Measurements from ENCODE around the gene FAM110D.

DNA sequence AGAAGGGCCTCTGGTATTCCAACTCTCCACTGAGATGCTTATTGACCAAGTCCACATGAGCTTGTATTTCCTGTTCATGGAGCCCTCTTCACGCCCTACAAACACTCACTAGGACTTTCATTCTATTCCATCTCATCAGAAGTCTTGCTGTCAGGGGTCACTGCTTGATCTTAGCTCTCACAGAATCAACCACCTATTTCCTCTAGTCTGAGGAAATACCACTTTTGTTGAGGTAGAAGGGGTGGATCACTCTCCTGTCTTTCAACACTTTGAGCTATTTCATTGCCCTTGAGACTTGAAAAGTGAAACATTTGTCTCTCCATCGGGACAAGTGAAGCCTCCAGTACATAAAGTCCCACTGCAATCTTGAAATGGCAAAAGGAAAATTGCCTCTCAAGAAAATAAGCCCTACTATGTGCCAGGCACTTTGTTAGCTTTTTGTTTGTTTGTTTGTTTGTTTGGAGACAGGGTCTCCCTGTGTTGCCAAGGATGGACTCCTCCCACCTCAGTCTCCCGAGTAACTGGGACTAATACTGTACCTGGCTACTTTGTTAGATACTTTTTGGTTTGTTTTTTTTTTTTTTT is 19.8 kb upstream of the FAM110D start:
- TF ChIP-seq, protein P1, sequence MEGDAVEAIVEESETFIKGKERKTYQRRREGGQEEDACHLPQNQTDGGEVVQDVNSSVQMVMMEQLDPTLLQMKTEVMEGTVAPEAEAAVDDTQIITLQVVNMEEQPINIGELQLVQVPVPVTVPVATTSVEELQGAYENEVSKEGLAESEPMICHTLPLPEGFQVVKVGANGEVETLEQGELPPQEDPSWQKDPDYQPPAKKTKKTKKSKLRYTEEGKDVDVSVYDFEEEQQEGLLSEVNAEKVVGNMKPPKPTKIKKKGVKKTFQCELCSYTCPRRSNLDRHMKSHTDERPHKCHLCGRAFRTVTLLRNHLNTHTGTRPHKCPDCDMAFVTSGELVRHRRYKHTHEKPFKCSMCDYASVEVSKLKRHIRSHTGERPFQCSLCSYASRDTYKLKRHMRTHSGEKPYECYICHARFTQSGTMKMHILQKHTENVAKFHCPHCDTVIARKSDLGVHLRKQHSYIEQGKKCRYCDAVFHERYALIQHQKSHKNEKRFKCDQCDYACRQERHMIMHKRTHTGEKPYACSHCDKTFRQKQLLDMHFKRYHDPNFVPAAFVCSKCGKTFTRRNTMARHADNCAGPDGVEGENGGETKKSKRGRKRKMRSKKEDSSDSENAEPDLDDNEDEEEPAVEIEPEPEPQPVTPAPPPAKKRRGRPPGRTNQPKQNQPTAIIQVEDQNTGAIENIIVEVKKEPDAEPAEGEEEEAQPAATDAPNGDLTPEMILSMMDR (conservative IDR thresholded peaks at IDR 0.05; ENCODE audit: low read depth, low read length), result no peak
- TF ChIP-seq EZH2 (IDR thresholded peaks at IDR 0.05; ENCODE audit: low read length, unreplicated experiment), result no peak

Measured in PC-3 (cell line).